IPS DF 4.7 (cell line): ENCODE measurements around the gene ACMSD.
"Not testable (repeated sequence)": the region's sequence is repeated elsewhere in the genome, so short reads cannot be mapped to it uniquely, and the experiment has no call there.

Source experiments
- DNase-seq: peaks from one replicate; pipeline ENCODE4 v3.0.0-alpha.2; 2013; ENCODE audit warnings: low spot score; ENCODE audit errors: extremely low read depth

ACMSD gene

DNA sequence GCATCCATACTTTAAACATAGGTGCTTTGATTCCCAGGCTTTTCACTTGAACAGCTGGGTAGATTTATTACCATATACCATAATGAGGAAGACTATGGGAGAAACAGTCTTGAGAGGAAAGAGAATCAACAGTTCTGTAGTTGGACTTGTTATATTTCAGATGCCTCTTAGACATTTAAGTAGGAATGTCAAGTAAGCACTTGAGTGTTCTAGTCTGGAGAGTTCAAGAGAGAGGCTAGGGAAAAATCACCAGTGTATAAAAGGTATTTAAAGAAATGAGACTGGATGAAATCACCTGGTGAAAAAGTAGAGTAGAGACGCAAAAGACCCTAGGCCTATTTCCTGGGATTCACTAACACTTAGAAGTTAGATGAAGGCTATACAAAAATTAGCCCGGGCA lies 66.8 kb downstream of the ACMSD start:
- DNase-seq, result no peak

DNA sequence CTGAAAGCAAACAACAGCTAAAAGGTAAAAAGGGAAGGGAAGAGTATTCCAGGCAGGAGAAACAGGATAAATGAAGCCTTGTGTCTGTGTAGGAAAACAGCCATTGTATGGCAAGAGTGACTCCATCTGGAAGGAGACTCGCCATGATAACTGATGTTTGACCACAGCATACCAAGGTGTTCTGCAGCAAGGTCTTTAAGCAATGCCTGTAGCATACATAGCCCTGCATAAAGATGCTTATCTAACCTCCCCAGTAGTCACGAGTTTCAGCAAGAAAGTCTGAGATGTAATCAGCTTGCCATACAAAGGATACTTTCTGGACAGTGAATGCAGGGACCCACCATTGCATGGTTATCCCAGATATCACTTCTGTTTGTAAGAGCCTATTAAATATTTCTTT lies 68.3 kb downstream of the ACMSD start:
- DNase-seq, result no peak

DNA sequence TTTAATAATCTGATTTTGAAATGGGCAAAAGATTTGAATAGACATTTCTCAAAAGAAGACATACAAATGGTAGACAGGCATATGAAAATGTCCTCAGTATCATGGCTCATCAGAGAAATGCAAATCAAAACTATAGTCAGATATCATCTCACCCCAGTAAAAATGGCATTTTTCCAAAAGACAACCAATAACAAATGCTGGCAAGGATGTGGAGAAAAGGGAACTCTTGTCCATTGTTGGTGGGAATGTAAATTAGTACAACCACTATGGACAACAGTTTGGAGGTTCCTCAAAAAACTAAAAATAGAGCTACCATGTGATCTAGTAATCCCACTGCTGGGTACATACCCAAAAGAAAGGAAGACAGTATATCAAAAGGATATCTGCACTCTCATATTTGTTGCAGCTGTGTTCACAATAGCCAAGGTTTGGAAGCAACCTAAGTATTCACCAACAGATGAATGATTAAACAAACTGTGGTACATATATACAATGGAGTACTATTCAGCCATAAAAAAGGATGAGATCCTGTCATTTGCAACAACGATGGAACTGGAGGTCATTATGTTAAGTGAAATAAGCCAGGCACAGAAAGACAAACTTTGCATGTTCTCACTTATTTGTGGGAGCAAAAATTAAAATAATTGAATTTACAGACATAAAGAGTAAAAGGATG lies 69.2 kb downstream of the ACMSD start:
- DNase-seq, result not testable (repeated sequence)

DNA sequence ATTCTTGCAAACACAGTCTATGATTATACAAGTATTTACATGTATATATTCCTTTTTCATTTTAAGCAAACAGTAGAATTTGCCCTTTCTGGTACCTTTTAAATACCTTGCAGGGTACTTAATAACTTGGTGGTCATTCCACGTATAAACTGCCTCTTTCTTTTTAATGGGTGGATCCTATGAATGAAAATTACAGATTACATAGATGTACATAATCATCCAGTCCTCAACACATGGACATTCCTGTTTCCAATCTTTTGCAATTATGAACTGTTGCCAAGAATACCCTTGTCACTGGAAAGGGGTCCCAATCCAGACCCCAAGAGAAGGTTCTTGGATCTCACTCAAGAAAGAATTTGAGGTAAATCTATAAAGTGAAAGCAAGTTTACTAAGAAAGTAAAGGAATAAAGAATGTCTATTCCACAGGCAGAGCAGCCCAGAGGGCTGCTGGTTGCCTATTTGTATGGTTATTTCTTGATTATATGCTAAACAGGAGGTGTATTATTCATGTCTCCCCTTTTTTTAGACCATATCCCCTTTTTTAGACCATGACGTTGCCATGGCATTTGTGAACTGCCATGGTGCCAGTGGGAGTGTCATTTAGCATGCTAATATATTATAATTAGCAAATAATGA lies 72.5 kb downstream of the ACMSD start:
- DNase-seq, result no peak

DNA sequence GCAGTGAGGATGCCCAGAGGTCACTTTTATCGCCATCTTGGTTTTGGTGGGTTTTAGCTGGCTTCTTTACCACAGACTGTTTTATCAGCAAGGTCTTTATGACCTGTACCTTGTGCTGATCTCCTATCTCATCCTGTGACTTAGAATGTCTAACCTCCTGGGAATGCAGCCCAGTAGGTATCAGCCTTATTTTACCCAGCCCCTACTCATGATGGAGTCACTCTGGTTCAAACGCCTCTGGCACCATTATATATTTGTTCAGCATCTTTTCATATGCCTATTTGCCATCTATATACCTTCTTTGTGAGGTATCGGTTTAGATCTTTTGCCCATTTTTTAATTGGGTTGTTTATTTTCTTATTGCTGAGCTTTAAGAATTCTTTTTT lies 73.0 kb downstream of the ACMSD start:
- no peak for DNase-seq

DNA sequence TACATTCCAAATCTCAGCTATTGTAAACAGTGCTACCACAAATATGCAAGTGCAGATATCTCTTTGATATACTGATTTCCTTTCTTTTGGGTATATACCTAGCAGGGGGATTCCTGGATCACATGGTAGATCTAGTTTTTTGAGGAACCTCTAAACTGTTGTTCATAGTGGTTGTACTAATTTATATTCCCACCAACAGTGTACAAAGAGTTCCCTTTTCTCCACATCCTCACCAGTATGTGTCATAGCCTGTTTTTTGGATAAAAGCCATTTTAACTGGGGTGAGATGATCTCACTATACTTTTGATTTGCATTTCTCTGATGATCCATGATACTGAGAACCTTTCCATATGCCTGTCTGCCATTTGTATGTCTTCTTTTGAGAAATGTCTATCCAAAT lies 73.9 kb downstream of the ACMSD start:
- DNase-seq, result no peak

DNA sequence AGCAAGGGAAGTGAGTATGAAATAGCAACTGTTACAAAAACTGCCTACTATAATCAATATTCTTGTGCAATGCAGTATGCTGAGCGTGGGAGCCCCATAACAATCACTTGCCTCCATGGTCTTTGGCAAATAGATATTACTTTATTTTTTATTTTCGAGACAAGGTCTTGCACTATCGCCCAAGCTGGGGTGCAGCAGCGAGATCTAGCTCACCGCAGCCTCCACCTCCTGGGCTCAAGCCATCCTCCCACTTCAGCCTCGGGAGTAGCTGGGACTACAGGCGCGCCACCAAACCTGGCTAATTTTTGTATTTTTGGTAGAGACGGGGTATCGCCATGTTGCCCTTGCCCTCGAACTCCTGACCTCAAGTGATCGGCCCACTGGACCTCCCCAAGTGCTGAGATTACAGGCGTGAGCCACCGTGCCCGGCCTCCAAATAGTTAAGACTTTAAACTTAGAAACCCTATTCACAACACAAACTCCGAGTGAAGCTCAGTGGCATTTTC lies 79.0 kb downstream of the ACMSD start:
- DNase-seq, result no peak

DNA sequence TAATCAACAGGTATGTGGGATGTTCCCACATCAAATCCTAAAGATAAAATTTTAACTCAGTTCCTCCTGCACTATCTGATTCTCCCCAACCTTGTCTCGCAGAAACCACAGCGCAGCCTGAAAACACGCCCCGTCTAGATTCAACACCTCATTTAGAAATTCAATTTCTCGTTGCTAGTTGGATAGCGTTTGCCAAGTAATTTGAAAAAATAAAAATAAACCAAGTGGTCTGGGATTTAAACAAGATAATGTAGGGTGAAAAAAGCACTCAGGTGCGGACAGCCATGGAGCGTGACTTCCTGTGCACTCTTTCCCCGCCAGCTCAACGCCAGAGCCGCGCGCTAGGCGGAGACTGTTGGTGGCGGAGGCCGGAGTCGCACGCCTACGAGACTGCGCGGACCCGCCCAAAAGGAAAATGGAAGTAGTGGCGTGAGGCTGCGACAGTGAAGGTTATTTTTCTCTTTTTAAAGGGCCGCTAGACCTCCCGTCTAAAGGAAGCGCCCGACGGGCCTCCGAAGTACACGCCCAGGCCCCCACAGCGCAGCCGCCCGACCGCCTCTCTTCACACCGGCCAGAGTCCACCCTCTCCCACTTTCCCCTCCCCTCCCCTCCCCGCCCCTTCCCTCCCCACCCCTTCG lies 79.6 kb downstream of the ACMSD start:
- DNase-seq, result peak; percentile 36

DNA sequence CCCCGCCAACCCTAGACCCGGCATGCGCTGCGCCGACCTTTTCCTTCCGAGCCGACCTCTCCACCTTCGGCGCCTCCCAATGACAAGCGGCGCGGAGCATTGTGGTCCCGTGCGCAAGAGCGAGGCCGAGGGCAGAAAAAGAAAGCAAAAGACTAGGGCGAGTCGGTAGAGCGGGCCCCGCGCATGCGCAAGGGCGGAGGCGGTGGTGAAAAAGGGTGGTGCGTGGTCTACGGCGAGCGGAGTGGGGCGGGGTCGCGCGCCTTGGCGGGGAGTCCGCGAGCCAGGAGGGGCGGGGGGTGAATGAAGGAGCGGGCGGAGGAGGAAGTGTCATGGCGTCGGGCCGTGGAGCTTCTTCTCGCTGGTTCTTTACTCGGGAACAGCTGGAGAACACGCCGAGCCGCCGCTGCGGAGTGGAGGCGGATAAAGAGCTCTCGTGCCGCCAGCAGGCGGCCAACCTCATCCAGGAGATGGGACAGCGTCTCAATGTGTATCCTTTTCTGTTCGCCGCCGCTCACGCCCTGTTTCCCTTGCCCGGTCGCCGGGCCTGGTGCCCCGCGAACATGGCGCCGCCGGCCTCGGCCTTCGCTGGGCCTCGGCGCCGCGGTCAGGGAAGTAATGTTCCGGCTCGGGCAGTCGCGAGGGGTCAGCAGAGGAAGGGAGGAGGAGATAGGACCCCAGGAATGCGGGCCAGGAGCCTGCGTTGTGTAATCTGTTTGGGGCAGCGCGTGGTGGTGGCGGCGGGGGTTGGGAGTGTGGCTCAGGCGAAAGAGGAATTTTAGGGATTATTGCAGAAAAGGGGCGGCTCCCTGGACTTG lies 80.3 kb downstream of the ACMSD start, which contains the start of gene CCNT2:
Gene CCNT2 (plus strand): TSS at position 297 of the 815 bp plus-strand sequence. CDS start 33 bp downstream, at position 330.
- DNase-seq, result peak; percentile 89

DNA sequence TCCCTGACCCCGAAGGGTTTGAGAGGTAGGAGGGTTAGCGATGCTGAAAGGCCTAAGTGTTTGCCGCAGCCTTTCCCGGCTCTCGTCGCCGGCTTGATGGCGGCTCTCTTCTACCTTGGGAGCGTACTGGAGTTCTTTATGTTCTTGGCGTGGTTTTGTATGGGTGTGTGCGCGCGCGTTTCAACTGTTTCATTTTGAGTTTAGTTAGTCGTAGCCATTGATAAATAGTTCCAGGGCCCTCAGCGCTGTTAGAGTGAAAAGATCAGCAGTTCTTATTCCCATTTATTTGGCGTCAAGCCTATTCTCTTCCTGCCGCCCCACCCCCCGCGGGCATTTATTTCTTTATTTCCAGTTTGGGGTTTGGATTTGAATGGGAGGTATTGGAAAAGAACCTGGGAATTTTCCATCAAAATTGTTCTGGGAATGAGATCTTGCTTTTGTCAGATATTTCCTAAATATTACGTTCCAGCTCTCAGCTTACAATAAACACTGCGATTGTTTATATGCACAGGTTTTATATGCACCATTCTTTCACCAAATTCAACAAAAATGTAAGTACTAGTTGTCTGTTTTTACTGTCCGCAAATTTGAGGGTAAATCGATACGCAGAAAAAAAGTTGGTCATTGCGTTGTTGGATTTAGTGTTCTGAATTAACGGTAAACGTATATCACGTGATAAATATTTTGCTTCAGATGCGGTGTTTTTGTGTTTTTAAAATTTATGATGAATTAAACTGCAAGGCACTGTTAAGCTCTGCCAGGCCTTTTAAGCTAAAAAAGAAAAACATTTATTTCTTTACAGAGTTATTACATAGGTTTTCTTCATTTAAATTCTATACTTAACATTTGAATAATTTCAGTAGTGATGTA lies 81.2 kb downstream of the ACMSD start:
- no peak for DNase-seq

DNA sequence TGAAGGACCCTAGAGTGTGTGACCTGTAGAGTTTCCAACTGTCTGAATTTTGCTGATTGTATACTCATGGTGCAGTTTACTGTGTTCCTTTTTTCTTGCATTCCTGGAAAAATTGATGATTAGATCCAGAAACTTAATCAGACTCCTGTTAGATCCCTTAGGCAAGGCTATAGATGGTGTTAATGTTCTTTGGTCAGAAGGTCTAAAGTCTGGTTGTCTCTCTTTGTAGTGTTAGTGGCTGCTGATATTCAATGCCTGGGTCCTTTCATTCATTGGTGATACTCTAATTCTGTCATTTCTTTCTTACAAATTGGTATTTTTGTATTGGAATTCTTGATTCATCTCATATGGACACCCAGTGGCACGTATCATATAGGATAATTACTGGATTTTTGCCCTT lies 86.5 kb downstream of the ACMSD start:
- no peak for DNase-seq

DNA sequence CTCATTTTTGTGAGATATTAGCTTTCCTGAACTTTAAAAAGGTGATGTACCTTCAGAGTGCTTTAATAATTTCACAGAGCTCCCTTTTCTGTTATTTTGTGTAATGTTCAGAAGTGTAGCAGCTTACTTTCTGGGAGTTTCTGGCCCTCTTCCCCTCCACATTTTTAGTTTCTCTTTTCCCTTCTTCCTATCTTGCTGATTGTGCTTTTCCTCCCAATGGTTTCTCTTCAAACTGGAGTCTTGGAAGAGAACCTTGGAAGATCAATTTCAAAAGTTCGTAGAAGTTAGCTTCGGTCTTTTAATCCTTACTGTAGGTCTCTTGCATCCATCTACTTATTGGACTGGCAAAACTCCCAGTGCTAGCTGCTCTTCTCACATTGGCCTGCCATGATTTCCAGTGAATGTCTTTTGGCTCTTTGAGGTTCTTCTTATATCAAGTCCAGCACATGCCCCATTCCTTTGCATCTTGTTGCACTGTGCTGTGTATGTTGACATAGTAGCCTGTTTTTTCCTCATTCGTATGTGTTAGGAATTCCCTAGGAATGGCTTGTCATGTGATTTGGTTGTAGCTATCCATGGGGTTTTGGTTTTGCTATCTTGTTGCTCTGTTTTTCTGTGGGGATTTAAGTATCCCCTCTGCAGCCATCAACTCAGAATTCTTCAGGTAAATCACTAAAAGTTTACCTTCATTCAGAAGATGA lies 88.0 kb downstream of the ACMSD start:
- DNase-seq, result no peak

DNA sequence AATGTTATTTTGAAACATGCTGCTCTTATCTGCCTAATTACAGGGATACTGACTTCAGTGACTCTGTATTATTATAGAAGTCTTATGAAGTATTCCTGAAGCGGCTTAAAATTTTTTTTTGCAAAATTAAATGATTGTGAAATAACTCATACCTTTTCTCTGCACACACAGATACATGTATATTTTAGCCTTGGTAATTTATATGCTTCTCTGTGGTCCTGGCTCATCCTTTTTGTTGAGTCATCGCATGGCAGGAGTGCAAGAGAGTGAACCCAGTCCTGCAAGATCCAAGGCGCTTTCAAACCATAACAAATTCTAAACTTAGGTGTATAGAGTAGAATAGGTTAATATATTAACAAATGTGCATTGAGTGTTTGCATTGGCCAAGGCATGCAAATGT lies 88.8 kb downstream of the ACMSD start:
- no peak for DNase-seq

DNA sequence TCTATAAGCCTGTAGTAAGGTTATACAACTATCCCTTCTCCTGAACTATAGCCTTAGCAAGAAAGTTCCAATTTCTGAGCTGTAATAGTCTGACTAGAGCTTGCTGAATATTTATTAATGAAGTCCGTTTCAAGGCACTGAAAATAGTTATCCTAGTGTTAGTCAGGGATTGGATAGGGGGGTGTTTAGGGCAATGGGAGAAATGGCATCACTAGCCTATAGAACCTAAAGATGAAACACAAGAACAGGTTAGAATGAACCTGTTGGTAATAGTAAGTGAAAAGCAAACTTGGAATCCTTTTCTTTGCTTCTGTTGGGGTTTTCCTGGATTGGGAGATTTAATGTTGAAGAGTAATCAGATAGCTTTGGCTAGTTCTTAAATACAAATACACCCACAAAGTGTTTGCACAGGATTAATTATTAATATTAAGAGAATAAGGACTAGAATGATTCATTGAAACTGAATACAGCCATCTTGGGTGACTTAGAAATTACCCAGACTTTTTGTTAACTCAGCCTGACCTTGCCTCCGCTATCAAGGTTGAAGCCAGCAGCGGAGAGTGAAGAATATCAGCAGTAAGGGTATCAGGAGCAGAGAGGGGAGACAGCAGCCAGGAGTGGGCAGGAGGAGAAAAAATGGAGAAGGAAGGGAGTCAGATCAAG lies 94.6 kb downstream of the ACMSD start:
- no peak for DNase-seq

DNA sequence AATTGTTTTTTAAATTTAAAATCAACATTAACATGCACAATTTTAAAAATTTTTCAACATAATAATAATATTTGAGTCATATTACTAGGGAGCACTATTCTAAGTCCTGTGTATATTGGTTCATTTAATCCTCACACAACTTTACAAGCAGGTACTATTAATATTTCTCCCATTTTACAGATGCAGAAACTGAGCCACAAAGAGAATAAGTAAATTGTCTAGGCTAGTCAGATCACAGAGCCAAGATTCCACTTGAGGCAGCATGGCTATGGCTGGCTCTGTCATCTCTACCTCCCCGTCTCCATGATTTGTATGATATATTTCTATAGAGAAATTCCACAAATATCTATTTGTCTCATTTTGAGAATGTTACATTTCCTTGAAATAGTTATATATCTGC lies 95.3 kb downstream of the ACMSD start:
- DNase-seq, result no peak

DNA sequence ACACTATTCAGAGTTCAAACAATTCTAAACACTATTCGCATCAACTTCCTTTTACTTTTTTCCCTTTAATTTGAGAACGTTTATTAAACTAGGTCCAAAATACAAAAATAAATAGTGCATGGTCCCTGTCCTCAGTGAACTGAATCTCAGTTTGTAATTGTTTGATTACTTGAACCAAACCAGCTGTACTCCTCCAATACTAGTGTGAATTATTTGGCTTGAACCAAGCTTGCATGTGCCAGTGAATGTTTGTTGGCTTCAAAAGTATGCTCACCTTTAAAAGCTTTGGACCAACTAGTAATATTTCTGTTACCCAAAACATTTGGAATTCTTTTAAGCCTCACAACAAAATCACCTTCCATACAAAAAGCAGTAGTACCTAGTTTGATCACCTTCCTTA lies 95.7 kb downstream of the ACMSD start:
- DNase-seq, result no peak

DNA sequence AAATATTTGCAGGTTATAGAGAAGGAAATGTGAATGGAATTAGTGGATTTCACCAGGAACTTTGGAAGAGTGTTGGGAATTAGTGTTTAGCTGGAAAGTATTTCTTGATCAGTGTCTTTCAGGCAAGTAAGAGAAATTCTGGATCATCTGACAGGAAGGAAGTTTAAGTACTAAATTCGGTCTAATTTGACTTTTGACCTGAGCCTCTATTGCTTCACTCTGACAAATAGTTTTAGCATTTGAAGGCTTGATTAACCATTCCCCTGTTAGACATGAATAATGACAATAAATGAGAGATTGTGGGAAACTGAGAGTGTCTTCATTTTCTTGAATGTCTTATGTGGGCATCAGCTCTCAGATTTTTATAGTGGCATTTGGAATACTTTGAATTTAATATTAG lies 96.2 kb downstream of the ACMSD start:
- no peak for DNase-seq

DNA sequence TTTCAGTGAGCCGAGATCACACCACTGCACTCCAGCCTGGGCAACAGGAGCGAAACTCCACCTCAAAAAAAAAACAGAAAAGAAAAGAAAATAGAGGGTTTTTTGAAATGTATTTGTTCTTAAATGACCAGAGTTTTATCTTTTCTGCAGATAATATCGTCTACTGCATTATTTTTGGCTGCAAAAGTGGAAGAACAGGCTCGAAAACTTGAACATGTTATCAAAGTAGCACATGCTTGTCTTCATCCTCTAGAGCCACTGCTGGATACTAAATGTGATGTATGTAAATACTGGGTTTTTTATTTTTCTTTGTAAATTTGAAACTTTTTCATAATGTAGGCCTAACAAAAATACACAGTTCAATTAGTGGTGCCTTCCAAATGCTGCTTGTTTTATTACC lies 98.3 kb downstream of the ACMSD start:
- no peak for DNase-seq

DNA sequence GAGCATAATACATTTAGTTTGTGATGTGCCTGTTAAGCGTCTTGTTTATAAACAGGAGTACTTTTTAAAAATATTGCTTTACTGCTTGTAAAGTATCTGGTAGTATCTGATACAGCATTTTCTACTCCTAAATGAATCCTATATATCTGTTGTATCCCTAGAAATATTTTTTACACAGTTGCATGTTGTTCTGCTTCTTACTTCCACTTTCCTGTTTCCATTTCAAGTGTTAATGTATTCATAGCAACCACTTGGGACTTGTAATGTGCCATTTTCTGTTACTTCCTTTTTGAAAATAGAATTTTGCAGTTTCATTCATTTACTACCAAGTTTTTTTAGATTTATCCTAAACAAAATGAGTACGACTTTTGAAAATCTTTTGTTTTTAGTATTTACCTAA lies 105.1 kb downstream of the ACMSD start:
- DNase-seq, result no peak

DNA sequence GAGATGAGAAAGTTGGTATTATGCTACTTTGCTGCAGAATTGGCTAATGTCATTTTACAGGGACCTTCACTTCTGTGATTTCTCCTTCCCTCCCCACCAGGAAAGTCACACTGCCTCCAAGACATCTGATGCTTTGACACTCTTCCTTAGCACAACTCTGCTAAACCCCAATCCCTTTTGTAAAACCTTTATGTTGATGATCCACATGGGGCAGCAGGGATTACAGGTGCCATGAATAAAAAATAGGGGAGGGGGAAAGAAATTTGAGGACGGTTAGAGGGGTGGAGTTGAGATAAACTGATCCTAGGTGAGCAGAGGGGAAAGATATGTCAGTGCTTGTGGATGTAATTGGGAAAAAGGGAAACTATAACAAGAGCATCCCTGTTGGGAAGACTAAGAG lies 106.6 kb downstream of the ACMSD start:
- DNase-seq, result no peak
